Astrocyte of the spinal cord (primary cell): ENCODE measurements around the gene RPL14.

ENCODE experiments used
- DNase-seq: peaks from one replicate; pipeline ENCODE4 v3.0.0; 2011; ENCODE audit warnings: low read depth, low spot score
- H3K4me3 ChIP-seq: 2 replicates; pipeline ENCODE4 v1.5.1; 2011; ENCODE audit warnings: low read depth, mild to moderate bottlenecking, low read length, moderate library complexity
- CTCF ChIP-seq: IDR thresholded peaks from 2 replicates; pipeline ENCODE4 v1.5.1; 2012; ENCODE audit warnings: low read depth, mild to moderate bottlenecking, low read length, inconsistent platforms
- in situ Hi-C: cut with HindIII; loops from 2 replicates; pipeline ENCODE4 v1.10.0; 2017; ENCODE audit warnings: low sequenced_read_pairs

The RPL14 gene

GRCh38 chr3:40432793-40433192, 24.3 kb upstream of the RPL14 start:
- in situ Hi-C loops, result no loop called here
- no peak for TF ChIP-seq CTCF
- no peak for DNase-seq
- H3K4me3 ChIP-seq, result no peak overlapping the region

- no peak for TF ChIP-seq CTCF
- H3K4me3 ChIP-seq, result no peak overlapping the region
- no peak for DNase-seq
- in situ Hi-C loops, result no loop called here
Measured at GRCh38 chr3:40437889-40438288, 19.2 kb upstream of the RPL14 start.

GRCh38 chr3:40445062-40445461, 12.1 kb upstream of the RPL14 start:
- in situ Hi-C loops, result no loop called here
- DNase-seq, result no peak
- H3K4me3 ChIP-seq, result no peak overlapping the region
- TF ChIP-seq CTCF, result no peak

- no peak for TF ChIP-seq CTCF
- DNase-seq, result no peak
- no peak overlapping the region for H3K4me3 ChIP-seq
- in situ Hi-C loops, result no loop called here
Measured at GRCh38 chr3:40445880-40446279, 11.3 kb upstream of the RPL14 start.

GRCh38 chr3:40450438-40450837, 6.7 kb upstream of the RPL14 start:
- no peak for DNase-seq
- in situ Hi-C loops, result no loop called here
- TF ChIP-seq CTCF, result no peak
- H3K4me3 ChIP-seq, result no peak overlapping the region

- no peak for TF ChIP-seq CTCF
- in situ Hi-C loops, result no loop called here
- no peak for DNase-seq
- H3K4me3 ChIP-seq, result no peak overlapping the region
Measured at GRCh38 chr3:40451551-40451950, 5.6 kb upstream of the RPL14 start.

GRCh38 chr3:40452057-40452456, 5.1 kb upstream of the RPL14 start:
- in situ Hi-C loops, result no loop called here
- no peak for TF ChIP-seq CTCF
- no peak for DNase-seq
- peak overlapping the region; percentile 88 for H3K4me3 ChIP-seq
